NCI-H460 (cell line): Measurements from ENCODE around the gene PPM1A. TPM values are rescaled to one million over a fixed set of nuclear protein-coding genes. Genes with fewer than 3 reads are reported as not detected.
A peak's percentile ranks its signal among the peaks of the same experiment; 100 is the strongest.
"Not testable (repeated sequence)": the region's sequence is repeated elsewhere in the genome, so short reads cannot be mapped to it uniquely, and the experiment has no call there.

ENCODE experiments used
- DNase-seq: peaks from one replicate; pipeline ENCODE4 v3.0.0-alpha.2; 2016; ENCODE audit warnings: low read depth; ENCODE audit errors: extremely low read depth
- total RNA-seq: library from RNA; depleted of rRNA; stranded (reverse); fragments of >200 nt; shearing (Covaris generic); gene quantifications from 2 replicates; pipeline ENCODE4 v1.2.3, GENCODE V29; 2014

PPM1A gene
- total RNA-seq, 1 experiment from 2014 or later: 38.7 TPM

- DNase-seq: no peak
Measured at GRCh38 chr14:60315196-60315990, 66.4 kb downstream of the PPM1A start.

GRCh38 chr14:60317609-60318008 is 68.6 kb downstream of the PPM1A start:
- DNase-seq: no peak

GRCh38 chr14:60320860-60321259 is 71.8 kb downstream of the PPM1A start:
- DNase-seq: not testable (repeated sequence)

DNA sequence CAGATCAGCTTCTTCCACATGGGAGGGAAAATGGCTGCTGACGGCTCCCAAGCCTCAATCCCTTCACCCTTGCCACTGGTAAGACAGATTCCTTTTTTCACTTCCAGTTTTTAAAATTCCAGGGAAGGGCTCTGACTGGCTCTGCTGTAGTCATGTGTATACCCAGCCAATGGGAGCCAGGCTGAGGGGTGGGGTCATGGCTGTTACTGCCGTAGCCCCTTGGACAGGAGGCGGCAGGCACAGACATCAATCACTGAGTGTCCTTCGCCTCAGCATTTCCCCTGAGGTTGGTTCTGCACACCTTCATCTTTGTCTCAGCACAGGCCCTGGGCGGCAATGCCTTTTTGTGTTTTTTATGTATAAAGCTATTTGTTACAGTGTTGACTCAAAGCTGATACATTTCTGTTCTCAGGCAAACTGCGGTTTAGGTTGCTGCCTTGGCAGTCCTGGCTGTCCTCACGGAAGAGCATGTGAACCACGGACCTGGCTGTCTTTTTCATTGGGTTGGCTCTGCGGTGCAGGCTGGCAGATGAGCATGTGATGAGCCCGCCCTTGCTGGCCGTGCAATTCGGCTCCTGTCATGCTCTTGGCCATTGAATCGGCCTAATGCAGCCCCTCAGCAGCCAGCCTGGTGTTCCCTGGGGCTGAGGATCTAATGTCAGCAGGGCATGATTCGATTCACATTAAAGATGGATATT is 74.3 kb downstream of the PPM1A start:
- no peak for DNase-seq

DNA sequence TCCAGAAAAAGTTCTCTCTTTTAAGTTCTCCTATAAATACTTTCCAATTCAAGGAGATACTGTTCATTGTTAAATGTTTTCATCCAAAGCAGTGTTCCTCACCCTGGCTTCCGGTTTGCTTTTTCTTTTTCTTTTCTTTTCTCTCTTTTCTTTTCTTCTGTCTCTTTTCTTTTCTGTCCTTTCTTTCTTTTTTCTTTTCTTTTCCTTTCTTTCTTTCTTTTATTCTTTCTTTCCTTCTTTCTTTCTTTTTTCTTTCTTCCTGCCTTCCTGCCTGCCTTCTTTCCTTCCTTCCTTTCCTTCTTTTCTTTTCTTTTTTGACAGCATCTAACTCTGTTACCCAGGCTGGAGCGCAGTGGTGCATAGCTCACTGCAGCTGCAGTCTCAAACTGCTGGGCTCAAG is 75.8 kb downstream of the PPM1A start:
- DNase-seq: no peak

DNA sequence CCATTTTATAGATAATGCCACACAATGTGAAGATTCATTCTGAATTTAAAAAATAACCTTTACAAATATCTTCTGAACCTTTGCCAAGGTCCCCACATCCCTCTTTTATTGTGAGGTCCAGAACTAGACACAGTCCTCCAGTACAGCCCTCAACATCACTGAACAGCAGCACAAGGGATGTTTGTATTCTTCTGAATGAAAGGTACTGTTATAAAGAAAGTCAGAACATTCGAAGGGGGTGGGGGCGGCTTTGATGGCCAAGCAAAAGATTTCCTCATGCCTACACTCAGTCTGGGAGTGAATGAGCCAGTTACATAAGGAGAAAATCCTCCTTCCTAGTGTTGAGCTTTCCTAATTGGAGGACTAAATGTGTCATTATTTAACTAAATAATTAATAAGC is 77.3 kb downstream of the PPM1A start:
- DNase-seq: no peak

DNA sequence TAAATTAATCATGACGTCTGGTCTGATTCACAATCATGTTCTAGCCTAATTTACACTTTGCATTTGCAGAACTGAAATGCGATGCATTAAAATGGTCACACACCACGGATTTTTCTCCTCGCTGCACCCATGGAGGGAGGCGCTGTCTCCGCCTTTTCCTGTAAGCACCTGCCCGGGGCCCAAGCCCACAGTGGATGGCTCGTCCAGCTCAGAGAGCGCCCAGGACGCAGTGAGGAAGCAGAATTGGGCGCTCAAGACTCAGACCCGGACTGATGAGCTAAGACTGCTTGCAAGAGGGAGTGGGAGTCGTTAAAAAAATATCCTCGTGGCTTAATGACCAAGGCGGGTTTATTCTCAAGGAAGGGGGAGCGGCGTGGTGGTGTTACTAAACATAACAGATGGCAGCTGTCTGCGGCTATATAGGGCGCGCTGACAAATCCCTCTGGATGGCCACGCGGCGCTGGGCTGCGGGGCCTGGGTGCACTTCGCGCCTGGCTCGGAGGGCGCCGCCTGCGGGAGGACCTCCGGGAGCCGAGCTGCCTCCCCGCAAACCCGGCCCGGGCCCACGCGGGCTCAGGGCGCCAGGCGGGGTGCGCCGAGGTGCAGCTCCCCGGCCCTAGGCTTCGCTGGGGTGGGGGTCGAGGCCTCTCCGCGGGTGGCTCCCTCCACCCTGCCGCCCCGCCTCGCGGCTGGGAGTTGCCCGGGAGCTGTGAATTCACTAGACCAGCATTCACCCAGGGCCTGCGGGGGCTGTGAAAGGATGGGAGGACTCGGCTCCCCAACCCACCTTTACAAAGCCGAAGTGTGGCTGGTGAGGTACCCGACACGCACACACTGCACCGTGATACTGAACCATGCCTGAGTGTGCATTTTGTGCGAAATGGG is 78.7 kb downstream of the PPM1A start:
- no peak for DNase-seq

DNA sequence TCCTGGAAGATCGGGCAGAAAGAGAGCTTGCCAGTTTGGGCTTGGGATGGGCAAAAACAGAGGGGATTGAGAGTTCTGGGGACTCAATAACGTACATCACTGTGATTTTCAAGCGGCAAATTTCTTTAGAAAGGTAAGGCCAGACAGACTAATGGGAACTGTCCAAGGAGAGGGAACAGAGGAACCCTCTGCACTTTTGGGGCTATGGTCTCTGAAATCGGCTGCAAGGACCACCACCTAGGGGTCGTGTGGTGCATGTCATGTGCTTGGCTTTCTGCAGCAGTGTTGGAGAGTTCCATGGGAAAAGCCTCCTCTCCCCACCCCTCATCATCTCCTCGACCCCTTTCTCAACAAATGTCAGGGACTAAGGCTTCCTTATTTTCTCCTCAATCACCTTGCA is 79.6 kb downstream of the PPM1A start:
- no peak for DNase-seq

DNA sequence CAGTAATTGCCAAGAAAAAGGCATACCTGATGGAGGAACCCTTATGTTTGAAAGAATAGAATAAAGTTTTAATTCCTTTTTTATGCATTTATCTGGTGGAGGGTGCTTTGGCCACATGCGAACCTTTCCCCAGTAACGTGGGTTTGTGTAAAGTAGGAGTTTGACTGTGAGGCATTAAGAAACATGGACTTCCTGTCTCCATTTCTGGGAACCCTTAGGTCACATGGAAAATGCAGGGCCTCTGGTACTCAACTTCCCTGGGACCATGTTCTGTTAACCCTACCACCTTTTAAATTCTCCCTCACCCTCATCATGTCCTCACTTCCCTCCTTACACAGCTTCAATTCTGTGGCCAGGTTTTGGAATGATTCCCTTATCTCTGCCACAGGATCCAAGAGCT is 80.3 kb downstream of the PPM1A start:
- DNase-seq: no peak

DNA sequence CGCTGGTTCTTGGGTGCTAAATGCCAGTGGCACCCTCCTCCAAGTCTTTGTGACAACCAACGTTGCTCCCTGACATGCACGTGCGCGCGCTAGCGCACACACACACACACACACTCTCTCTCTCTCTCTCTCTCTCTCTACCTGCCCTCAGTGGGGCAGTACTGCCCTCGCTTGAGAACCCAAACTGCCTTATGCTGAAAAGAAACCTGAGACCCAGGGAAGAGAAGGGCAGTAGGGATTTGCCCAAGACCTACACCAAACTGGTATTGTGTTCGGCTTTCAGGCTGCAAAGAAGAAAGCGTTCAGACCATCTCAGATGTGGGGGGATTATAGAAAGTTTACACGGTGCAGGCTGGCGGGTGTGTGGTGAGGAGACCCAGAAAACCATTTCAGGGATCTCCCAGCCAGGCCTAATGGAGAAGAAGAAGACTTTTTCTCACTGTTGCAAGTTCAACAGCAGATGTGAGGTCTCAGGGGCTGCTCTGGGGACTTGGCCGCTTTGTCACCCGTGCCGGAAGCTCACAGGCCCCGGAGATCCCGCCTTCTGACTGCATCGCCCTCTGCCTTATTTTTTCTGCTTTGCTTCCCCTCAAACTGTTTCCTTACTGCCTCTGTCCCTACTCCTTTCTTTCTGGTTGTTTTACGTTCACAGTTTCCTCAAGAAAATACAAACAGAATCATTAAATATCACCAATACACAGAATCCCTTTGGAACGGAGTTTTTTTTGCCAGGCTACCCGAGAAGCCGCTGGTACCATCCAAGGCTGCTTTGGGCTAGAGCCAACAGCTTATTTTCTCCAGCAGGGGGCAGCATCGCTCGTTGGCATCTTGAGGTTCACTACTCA is 82.4 kb downstream of the PPM1A start:
- DNase-seq: peak; percentile 64

DNA sequence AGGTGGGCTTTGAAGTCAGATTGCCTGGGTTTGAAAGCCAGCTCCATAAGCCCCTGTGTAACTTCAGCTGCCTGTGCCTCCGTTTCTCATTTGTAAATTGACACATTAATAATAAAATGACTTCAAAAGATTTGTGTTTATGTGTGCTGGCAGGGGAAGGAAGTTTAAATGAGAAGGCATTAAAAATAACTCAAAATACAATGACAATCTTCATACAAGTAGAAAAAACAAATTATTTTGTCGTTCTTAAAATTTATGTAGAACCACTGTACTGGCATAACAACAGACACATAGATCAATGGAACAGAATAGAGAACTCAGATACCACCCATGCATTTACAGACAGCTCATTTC is 83.0 kb downstream of the PPM1A start:
- no peak for DNase-seq

- no peak for DNase-seq
Measured at GRCh38 chr14:60332869-60333268, 83.8 kb downstream of the PPM1A start.

- DNase-seq: no peak
Measured at GRCh38 chr14:60339571-60339970, 90.5 kb downstream of the PPM1A start.

DNA sequence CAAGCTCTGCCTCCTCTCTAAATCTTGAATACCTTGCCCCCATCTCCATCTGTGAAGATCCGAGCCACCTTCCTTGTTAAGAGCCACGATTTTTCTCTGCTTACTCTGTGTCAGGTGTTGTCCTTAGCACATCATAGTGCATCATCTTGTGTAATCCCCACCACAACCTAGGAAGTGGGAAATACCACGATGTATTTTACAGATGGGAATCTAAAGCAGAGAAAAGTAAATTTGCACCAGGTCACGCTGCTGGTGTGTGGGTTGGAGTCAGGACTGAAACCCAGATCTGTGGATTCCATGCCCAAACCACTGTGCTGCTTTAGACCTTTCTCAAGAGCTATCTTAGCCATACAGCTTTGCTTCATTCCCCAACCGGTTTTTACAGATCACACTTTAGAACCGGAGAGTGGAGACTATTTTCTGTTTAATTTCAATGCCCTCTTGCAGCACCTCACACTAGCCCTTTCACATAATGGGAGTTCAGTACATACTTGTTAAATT is 94.6 kb downstream of the PPM1A start:
- no peak for DNase-seq

DNA sequence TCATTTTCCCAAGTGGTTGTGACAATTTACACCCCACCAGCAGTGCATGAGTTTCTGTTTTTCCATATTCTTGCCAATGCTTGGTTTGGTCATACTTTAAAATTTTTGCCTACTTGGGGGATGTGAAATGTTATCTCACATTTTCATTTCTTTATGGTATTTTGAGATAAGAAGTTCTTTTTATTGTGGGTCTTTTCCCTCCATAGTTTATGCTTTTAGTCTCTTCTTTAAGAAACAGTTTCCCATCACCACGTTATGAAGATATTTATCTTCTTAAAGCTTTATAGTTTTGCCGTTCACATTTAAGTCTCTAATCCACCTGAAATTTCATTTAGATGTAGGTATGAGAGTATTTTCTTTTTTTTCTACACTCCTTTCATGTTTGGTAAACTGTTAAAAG is 95.7 kb downstream of the PPM1A start:
- no peak for DNase-seq

GRCh38 chr14:60346706-60347105 is 97.7 kb downstream of the PPM1A start:
- no peak for DNase-seq

DNA sequence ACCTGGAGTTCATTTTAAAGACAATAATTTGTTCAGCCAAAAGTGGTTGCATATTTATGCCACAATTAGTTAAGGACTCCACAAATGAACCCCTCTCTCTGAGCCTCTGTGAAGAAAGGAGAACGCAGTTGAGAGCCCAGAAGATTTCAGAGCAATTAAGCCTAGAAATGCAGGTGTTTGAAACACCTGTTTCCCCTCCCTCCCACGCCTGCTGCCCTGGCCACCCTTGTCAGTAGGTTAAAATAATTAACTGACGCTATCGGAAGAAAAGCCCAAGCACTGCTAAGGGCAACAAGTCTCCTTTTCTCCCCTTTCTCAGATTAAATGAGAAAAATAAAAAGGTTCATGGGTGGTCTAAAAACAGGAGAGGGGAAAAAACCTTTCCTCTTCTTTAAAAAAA is 99.2 kb downstream of the PPM1A start:
- no peak for DNase-seq
